ENCODE data around the gene FLNB. TPM values are rescaled to one million over a fixed set of nuclear protein-coding genes. Genes with fewer than 3 reads are reported as not detected.
A peak's percentile ranks its signal among the peaks of the same experiment; 100 is the strongest.

Gene FLNB
- total and polyA plus RNA-seq, 2 of the 13 experiments (the other 11 are each of a cell fraction or from before 2014, with no cell fraction given) = 106 to 130 TPM

- peak; percentile 76; the same call in 1 of the 2 replicates for TF ChIP-seq ARNT2 (CRISPR knock-in tag; IDR thresholded peaks at IDR 0.05; ENCODE audit: low read depth)
- TF ChIP-seq LRRFIP1 (CRISPR knock-in tag; conservative IDR thresholded peaks at IDR 0.05) = no peak
- peak; percentile 93 for TF ChIP-seq PATZ1 (CRISPR knock-in tag; IDR thresholded peaks at IDR 0.05)
- TF ChIP-seq ZBTB34 (CRISPR knock-in tag; IDR thresholded peaks at IDR 0.05) = no peak
- no peak for TF ChIP-seq GPN1 (CRISPR knock-in tag; IDR thresholded peaks at IDR 0.05; ENCODE audit: borderline replicate concordance)
- 0 out of 2 replicates have a peak, but pooled peaks have one; percentile 21 for TF ChIP-seq ZMYM2 (CRISPR knock-in tag; IDR thresholded peaks at IDR 0.05)
- TF ChIP-seq HOXA9 (CRISPR knock-in tag; IDR thresholded peaks at IDR 0.05; ENCODE audit: borderline replicate concordance) = no peak
- TF ChIP-seq ZNF747 (CRISPR knock-in tag; IDR thresholded peaks at IDR 0.05; ENCODE audit: borderline replicate concordance) = no peak
- no peak; the same call in 1 of the 2 replicates for TF ChIP-seq THRA (CRISPR knock-in tag; IDR thresholded peaks at IDR 0.05; ENCODE audit: borderline replicate concordance)
- TF ChIP-seq SP140L (CRISPR knock-in tag; IDR thresholded peaks at IDR 0.05; ENCODE audit: borderline replicate concordance) = no peak
- TF ChIP-seq SMYD3 (CRISPR knock-in tag; IDR thresholded peaks at IDR 0.05) = no peak
- peak; percentile 57; the same call in 1 of the 2 replicates for TF ChIP-seq MEF2D (CRISPR knock-in tag; IDR thresholded peaks at IDR 0.05)
- TF ChIP-seq ZNF784 (CRISPR knock-in tag; IDR thresholded peaks at IDR 0.05; ENCODE audit: borderline replicate concordance) = no peak
- no peak for TF ChIP-seq CBFB (CRISPR knock-in tag; IDR thresholded peaks at IDR 0.05)
- no peak for TF ChIP-seq CERS6 (CRISPR knock-in tag; IDR thresholded peaks at IDR 0.05)
- TF ChIP-seq SKIL (CRISPR knock-in tag; IDR thresholded peaks at IDR 0.05; ENCODE audit: borderline replicate concordance) = no peak
These were observed 41.0 kb downstream of the FLNB start (continued) for GRCh38 chr3:58049143-58049785.
